IPS-18c (cell line): ENCODE measurements around the gene CMIP.

Experiments used
- H3K4me3 ChIP-seq: 2 replicates; pipeline ENCODE4 v1.7.0; 2013; ENCODE audit warnings: low read depth, mild to moderate bottlenecking, low read length, moderate library complexity; ENCODE audit not compliant: insufficient read depth
- H3K9me3 ChIP-seq: one replicate; pipeline ENCODE4 v1.6.1; 2013; ENCODE audit warnings: mild to moderate bottlenecking, low read length, moderate library complexity; ENCODE audit not compliant: control insufficient read depth, insufficient read depth

Gene CMIP

GRCh38 chr16:81614171-81614570, 169.6 kb downstream of the CMIP start:
- Histone ChIP-seq H3K4me3 (no peak overlapping the region), H3K9me3 (no peaks in the 10 kb centered on the region)

- no peaks in the 10 kb centered on the region for H3K9me3 ChIP-seq
- H3K4me3 ChIP-seq: no peak overlapping the region
These were observed 170.2 kb downstream of the CMIP start for GRCh38 chr16:81614654-81615359.

- H3K9me3 ChIP-seq: no peaks in the 10 kb centered on the region
- H3K4me3 ChIP-seq: no peak overlapping the region
These were observed 170.8 kb downstream of the CMIP start for GRCh38 chr16:81615411-81615810.

GRCh38 chr16:81615833-81616232, 171.2 kb downstream of the CMIP start:
- no peak overlapping the region for H3K4me3 ChIP-seq

GRCh38 chr16:81616321-81617020, 171.9 kb downstream of the CMIP start:
- H3K4me3 ChIP-seq: no peak overlapping the region

More at GRCh38 chr16:81615833-81616232, 171.2 kb downstream of the CMIP start:
- no peaks in the 10 kb centered on the region for H3K9me3 ChIP-seq

GRCh38 chr16:81617021-81617346, 172.4 kb downstream of the CMIP start:
- H3K9me3 ChIP-seq: no peaks in the 10 kb centered on the region
- no peak overlapping the region for H3K4me3 ChIP-seq

More at GRCh38 chr16:81616321-81617020, 171.9 kb downstream of the CMIP start:
- no peaks in the 10 kb centered on the region for H3K9me3 ChIP-seq

GRCh38 chr16:81618187-81618586, 173.6 kb downstream of the CMIP start:
- Histone ChIP-seq H3K4me3 (no peak overlapping the region), H3K9me3 (no peaks in the 10 kb centered on the region)

- Histone ChIP-seq H3K9me3 (no peaks in the 10 kb centered on the region), H3K4me3 (no peak overlapping the region)
These were observed 174.1 kb downstream of the CMIP start for GRCh38 chr16:81618661-81619060.

GRCh38 chr16:81620029-81620428, 175.4 kb downstream of the CMIP start:
- Histone ChIP-seq H3K9me3 (no peaks in the 10 kb centered on the region), H3K4me3 (no peak overlapping the region)

- Histone ChIP-seq H3K9me3 (no peaks in the 10 kb centered on the region), H3K4me3 (no peak overlapping the region)
These were observed 176.2 kb downstream of the CMIP start for GRCh38 chr16:81620796-81621195.

GRCh38 chr16:81621496-81621895, 176.9 kb downstream of the CMIP start:
- Histone ChIP-seq H3K9me3 (no peaks in the 10 kb centered on the region), H3K4me3 (no peak overlapping the region)

GRCh38 chr16:81623365-81624102, 178.9 kb downstream of the CMIP start:
- Histone ChIP-seq H3K9me3 (no peaks in the 10 kb centered on the region), H3K4me3 (no peak overlapping the region)

- Histone ChIP-seq H3K4me3 (no peak overlapping the region), H3K9me3 (no peaks in the 10 kb centered on the region)
These were observed 179.8 kb downstream of the CMIP start for GRCh38 chr16:81624403-81624759.

GRCh38 chr16:81624760-81625543, 180.3 kb downstream of the CMIP start:
- Histone ChIP-seq H3K4me3 (no peak overlapping the region), H3K9me3 (no peaks in the 10 kb centered on the region)

- Histone ChIP-seq H3K9me3 (no peaks in the 10 kb centered on the region), H3K4me3 (no peak overlapping the region)
These were observed 181.0 kb downstream of the CMIP start for GRCh38 chr16:81625544-81626153.

GRCh38 chr16:81626181-81626674, 181.6 kb downstream of the CMIP start:
- no peaks in the 10 kb centered on the region for H3K9me3 ChIP-seq
- H3K4me3 ChIP-seq: no peak overlapping the region

GRCh38 chr16:81627024-81627423, 182.4 kb downstream of the CMIP start:
- H3K4me3 ChIP-seq: no peak overlapping the region
- H3K9me3 ChIP-seq: no peaks in the 10 kb centered on the region
